Measurements from ENCODE around the gene PCBP4.

DNA sequence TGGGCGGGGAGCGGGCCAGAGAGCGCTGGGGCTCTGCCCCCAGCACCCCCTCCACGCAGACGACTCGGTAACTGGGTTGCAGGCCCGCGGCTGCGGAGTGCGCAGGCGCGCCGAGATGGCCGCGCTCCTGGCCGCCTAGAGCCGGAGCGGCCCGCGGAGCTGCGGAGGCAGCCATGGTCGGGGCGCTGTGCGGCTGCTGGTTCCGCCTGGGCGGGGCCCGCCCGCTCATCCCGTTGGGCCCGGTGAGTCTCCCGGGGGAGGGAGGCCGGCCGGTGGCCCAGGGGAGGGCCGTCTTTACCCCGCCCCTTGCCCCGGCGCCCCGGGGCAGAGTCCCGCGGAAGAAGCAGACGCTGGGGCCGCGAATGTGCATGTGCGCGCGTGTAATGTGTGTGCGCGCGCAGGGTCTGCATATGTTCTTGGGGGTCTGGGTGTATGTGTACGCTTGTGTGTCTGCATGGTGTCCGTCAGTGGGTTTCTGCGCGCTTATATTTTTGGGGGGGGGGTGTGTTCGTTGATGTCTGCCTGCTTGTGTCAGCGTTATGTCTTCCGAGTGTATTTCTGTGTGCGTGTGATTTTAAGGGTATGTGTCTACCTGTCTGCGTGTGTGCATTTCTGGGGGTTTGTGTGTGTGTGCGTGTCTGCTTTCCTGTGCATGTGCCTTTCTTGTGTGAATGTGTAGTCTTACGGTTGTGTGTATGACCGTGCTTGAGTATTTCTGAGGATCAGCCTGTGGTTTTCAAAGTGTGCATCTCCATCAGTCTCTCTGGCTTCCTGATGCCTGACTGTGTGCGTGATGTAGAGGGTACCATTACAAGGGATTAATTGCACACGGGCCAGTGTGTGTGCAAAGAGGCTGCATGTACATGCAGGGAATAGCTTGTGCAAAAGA is 8.0 kb upstream of the PCBP4 start, which contains the start of gene ABHD14A:
- TF ChIP-seq CTCF (conservative IDR thresholded peaks at IDR 0.05; ENCODE audit: low read depth, low read length) (no peak), EZH2 (IDR thresholded peaks at IDR 0.05; ENCODE audit: low read length, unreplicated experiment) (no peak), EZH2phosphoT487 (IDR thresholded peaks at IDR 0.05; ENCODE audit: borderline replicate concordance, low read length) (no peak)

All from PC-3 (cell line).